HFFc6 (cell line): Measurements from ENCODE around the gene RWDD4. TPM values are rescaled to one million over a fixed set of nuclear protein-coding genes. Genes with fewer than 3 reads are reported as not detected.
A peak's percentile ranks its signal among the peaks of the same experiment; 100 is the strongest.

Experiments used
- DNase-seq: peaks from one replicate; pipeline ENCODE4 v3.0.0-alpha.2; 2018
- H3K27ac Mint-ChIP-seq: 2 replicates; pipeline ENCODE4 v1.8.0; 2020; ENCODE audit warnings: mild to moderate bottlenecking, mixed read lengths
- H3K27me3 Mint-ChIP-seq: 2 replicates; pipeline ENCODE4 v1.8.0; 2021; ENCODE audit warnings: mild to moderate bottlenecking, moderate library complexity, mixed read lengths; ENCODE audit not compliant: insufficient read depth
- H3K36me3 Mint-ChIP-seq: 2 replicates; pipeline ENCODE4 v1.8.0; 2021; ENCODE audit warnings: low read depth, mixed read lengths
- H3K4me1 Mint-ChIP-seq: 2 replicates; pipeline ENCODE4 v1.8.0; 2020; ENCODE audit warnings: low read depth, mixed read lengths
- H3K4me3 Mint-ChIP-seq: 2 replicates; pipeline ENCODE4 v1.8.0; 2020; ENCODE audit warnings: mild to moderate bottlenecking, moderate library complexity, mixed read lengths
- H3K9me3 Mint-ChIP-seq: 2 replicates; pipeline ENCODE4 v1.8.0; 2020; ENCODE audit warnings: mild to moderate bottlenecking, mixed read lengths
- total RNA-seq, 6 experiments: library from RNA; stranded (reverse); fragmentation: NEBNext Ultra II Directional; extraction: Animal tissue kit (Norgen Biotek cat#: 25700); gene quantifications; 2 replicates in 1 of 6; 3 replicates in 5 of 6; pipeline ENCODE4 v1.2.3, GENCODE V29; 2021
- TF ChIP-seq, protein P1 (sequence below): fragments of 200-600 bp; sonication (generic); IDR thresholded peaks from 2 replicates; pipeline ENCODE4 v1.5.0; 2021; ENCODE audit warnings: antibody characterized with exemption, mild to moderate bottlenecking

RWDD4 gene
- total RNA-seq, 6 experiments from 2014 or later = 26.3 to 30.9 (median 28.9) TPM

DNA sequence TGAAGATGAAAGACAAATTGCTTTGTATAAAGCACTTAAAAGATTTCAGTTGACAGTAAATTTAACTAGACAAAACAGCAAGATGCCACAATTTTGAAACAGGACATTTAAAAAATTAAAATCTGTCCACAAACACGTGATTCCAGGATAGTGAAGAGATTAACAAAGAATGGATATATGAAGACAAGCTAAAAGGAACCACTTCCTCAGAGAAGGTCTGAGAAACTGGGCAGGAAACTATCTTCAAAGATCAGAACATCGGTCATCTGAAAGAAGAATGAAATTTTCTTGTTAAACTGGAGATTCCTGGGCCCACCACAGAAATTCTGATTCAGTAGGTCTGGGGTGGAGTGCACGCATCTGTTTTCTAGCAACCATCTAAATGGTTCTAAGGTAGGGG, 1.4 kb downstream of the RWDD4 start:
- peaks cover 7% of the 10 kb centered on the region; the same call in 1 of the 2 replicates for H3K36me3 Mint-ChIP-seq
- H3K27ac Mint-ChIP-seq = peak overlapping the region; percentile 92
- peak overlapping the region; percentile 90 for H3K4me3 Mint-ChIP-seq
- TF ChIP-seq, protein P1, sequence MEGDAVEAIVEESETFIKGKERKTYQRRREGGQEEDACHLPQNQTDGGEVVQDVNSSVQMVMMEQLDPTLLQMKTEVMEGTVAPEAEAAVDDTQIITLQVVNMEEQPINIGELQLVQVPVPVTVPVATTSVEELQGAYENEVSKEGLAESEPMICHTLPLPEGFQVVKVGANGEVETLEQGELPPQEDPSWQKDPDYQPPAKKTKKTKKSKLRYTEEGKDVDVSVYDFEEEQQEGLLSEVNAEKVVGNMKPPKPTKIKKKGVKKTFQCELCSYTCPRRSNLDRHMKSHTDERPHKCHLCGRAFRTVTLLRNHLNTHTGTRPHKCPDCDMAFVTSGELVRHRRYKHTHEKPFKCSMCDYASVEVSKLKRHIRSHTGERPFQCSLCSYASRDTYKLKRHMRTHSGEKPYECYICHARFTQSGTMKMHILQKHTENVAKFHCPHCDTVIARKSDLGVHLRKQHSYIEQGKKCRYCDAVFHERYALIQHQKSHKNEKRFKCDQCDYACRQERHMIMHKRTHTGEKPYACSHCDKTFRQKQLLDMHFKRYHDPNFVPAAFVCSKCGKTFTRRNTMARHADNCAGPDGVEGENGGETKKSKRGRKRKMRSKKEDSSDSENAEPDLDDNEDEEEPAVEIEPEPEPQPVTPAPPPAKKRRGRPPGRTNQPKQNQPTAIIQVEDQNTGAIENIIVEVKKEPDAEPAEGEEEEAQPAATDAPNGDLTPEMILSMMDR = no peak
- no peaks in the 10 kb centered on the region for H3K9me3 Mint-ChIP-seq
- DNase-seq = peak; percentile 24
- H3K4me1 Mint-ChIP-seq = peaks cover 18% of the 10 kb centered on the region
- H3K27me3 Mint-ChIP-seq = no peaks in the 10 kb centered on the region

DNA sequence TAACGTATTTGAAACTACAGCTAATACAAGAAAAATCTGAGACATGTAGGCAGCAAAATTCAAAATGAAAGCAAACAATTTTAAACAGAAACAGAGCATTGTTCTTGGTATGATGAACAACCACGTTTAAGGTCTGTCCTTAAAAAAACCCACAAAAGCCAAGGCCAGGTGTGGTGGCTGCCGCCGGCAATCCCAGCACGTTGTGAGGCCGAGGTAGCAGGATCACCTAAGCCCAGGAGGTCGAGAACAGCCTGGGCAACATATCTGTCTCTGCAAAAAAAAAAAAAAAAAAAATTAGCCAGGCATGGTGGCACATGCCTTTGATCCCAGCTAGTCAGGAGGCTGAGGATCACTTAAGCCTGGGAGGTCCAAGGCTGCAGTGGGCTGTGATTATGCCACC, 13.7 kb downstream of the RWDD4 start:
- no peak for DNase-seq
- H3K4me3 Mint-ChIP-seq = no peak overlapping the region
- no peaks in the 10 kb centered on the region for H3K36me3 Mint-ChIP-seq
- no peak overlapping the region for H3K27ac Mint-ChIP-seq
- no peaks in the 10 kb centered on the region for H3K27me3 Mint-ChIP-seq
- no peaks in the 10 kb centered on the region for H3K4me1 Mint-ChIP-seq
- TF ChIP-seq, protein P1 = no peak
- H3K9me3 Mint-ChIP-seq = no peaks in the 10 kb centered on the region

DNA sequence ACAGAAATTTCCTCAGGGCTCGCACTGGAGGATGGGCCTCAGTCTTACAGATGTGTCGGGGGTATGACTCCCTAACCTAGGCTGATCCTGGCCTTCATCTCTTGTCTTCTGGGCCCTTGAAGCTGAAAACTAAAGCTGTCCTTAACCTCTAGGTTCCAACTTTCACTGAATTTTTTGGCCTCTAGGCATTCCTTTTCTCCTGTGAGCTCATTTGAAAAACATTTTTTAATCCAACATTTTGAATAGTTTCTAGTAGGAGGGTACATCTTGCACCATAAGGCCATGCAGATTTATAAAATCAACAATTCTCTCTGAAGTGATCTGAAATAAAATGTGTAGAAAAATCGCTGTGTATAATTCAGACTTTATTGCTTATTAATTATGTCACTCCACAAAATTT, 19.7 kb downstream of the RWDD4 start:
- H3K27ac Mint-ChIP-seq = peak overlapping the region; percentile 83
- no peaks in the 10 kb centered on the region for H3K9me3 Mint-ChIP-seq
- no peaks in the 10 kb centered on the region for H3K36me3 Mint-ChIP-seq
- peaks cover 39% of the 10 kb centered on the region for H3K4me1 Mint-ChIP-seq
- TF ChIP-seq, protein P1 = no peak
- H3K4me3 Mint-ChIP-seq = peak overlapping the region; percentile 42; the same call in 1 of the 2 replicates
- H3K27me3 Mint-ChIP-seq = peaks cover 2% of the 10 kb centered on the region
- peak; percentile 13 for DNase-seq

DNA sequence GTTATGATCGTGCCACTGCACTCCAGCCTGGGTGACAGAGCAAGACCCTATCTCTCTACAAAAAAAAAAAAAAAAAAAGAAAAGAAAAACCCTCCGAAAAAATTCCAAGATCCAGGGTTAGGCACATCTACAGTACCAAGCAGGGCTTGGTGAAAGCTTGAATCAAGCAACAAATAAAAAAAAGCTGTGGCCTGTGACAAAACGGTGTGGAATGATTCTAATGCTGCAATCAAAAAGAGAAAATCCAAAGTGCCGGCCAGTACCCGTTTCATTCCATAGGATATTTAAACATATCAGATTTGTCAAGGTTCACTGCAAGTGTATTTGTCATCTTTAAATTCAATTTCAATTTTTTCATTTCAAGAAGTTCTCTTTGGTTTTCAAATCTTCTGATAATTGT, 20.5 kb downstream of the RWDD4 start:
- H3K27ac Mint-ChIP-seq = peak overlapping the region; percentile 81
- peak; percentile 75 for DNase-seq
- H3K4me3 Mint-ChIP-seq = peak overlapping the region; percentile 62
- no peaks in the 10 kb centered on the region for H3K9me3 Mint-ChIP-seq
- H3K4me1 Mint-ChIP-seq = peaks cover 48% of the 10 kb centered on the region
- TF ChIP-seq, protein P1 = no peak
- H3K27me3 Mint-ChIP-seq = peaks cover 2% of the 10 kb centered on the region
- H3K36me3 Mint-ChIP-seq = no peaks in the 10 kb centered on the region

DNA sequence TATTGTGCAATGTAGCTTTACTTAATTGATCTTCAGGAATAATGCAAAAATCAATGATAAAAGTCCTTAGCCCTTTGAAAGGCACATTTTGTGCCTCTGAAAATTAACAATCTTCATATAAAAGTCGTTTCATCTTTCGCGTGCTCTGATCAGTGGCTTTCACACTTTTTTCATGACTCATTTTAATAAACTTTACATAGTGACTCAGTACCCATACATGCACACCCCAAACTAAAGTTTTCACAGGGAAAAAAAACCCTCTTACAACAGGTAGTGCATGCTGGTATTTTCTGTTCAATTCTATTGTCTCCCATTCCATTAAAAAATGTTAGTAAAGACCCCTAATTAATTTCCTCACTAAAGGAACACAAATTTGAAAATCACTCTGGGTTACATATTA, 21.5 kb downstream of the RWDD4 start:
- TF ChIP-seq, protein P1 = no peak
- Mint-ChIP-seq H3K27me3 (peaks cover 2% of the 10 kb centered on the region), H3K4me1 (peaks cover 51% of the 10 kb centered on the region), H3K36me3 (no peaks in the 10 kb centered on the region), H3K9me3 (no peaks in the 10 kb centered on the region), H3K4me3 (peak overlapping the region; percentile 65), H3K27ac (peak overlapping the region; percentile 51)
- DNase-seq = no peak

DNA sequence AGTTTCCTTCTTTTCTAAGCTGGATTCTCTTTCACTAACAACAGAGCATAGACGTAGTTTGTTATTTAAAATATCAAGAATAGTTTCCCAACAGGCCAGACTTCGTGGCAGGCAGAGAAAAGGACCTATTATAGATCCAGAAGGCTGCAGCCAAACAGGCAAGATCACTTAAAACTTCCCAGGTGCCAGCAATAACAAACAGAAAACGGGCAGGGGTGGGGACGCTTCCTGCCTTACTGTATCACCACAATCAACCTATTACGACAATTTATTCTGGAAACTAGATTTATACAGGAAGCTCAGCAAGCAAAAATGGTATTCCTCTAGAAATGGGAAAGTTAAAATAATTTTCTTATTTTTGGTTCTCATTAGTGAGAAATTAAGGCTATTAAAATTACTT, 22.1 kb downstream of the RWDD4 start:
- TF ChIP-seq, protein P1 = no peak
- H3K27ac Mint-ChIP-seq = no peak overlapping the region
- H3K9me3 Mint-ChIP-seq = no peaks in the 10 kb centered on the region
- H3K4me1 Mint-ChIP-seq = peaks cover 51% of the 10 kb centered on the region
- no peak overlapping the region for H3K4me3 Mint-ChIP-seq
- DNase-seq = no peak
- no peaks in the 10 kb centered on the region for H3K36me3 Mint-ChIP-seq
- peaks cover 2% of the 10 kb centered on the region for H3K27me3 Mint-ChIP-seq
